GM15510 (cell line): Measurements from ENCODE around the gene SON.

Source experiments
- POLR2A ChIP-seq: IDR thresholded peaks from 3 replicates; pipeline ENCODE4 v1.6.1; 2011; ENCODE audit warnings: borderline replicate concordance; ENCODE audit not compliant: insufficient read length; ENCODE audit errors: extremely low read depth

SON gene

GRCh38 chr21:33587792-33588484 is 45.1 kb downstream of the SON start:
- TF ChIP-seq POLR2A, result no peak

- TF ChIP-seq POLR2A, result peak; percentile 87
These were observed 45.9 kb downstream of the SON start, which contains the start of gene DONSON for GRCh38 chr21:33588485-33589335. DONSON (minus strand) TSS chr21:33588684; CDS start chr21:33588641, 43 bp downstream.

GRCh38 chr21:33598051-33598450 is 55.2 kb downstream of the SON start:
- no peak for TF ChIP-seq POLR2A

GRCh38 chr21:33608559-33608958 is 65.7 kb downstream of the SON start:
- no peak for TF ChIP-seq POLR2A

- TF ChIP-seq POLR2A, result no peak
These were observed 68.3 kb downstream of the SON start for GRCh38 chr21:33611006-33611744.

- no peak for TF ChIP-seq POLR2A
These were observed 75.6 kb downstream of the SON start for GRCh38 chr21:33618407-33618806.

GRCh38 chr21:33619726-33620125 is 76.9 kb downstream of the SON start:
- TF ChIP-seq POLR2A, result no peak

GRCh38 chr21:33622253-33622652 is 79.4 kb downstream of the SON start:
- no peak for TF ChIP-seq POLR2A
